Activated CD4-positive, alpha-beta T cell treated with anti-CD3 and anti-CD28 coated beads, Interleukin-2, amount 50 U/mL, for 48 hours (primary cell): Measurements from ENCODE around the gene SLC29A3.

Experiments used
- DNase-seq, 2 experiments: peaks; one replicate each; pipeline ENCODE4 v3.0.0-alpha.2; 2020

SLC29A3 gene

GRCh38 chr10:71372882-71373495 is 53.9 kb downstream of the SLC29A3 start:
- DNase-seq = no peak

- DNase-seq = no peak
Measured at GRCh38 chr10:71374481-71375233, 55.6 kb downstream of the SLC29A3 start.

GRCh38 chr10:71375952-71376351 is 56.9 kb downstream of the SLC29A3 start:
- DNase-seq = no peak

GRCh38 chr10:71378336-71379117 is 59.5 kb downstream of the SLC29A3 start:
- DNase-seq = no peak

GRCh38 chr10:71379118-71379766 is 60.2 kb downstream of the SLC29A3 start:
- no peak for DNase-seq

GRCh38 chr10:71380841-71381240 is 61.8 kb downstream of the SLC29A3 start:
- DNase-seq = no peak

GRCh38 chr10:71381611-71382010 is 62.6 kb downstream of the SLC29A3 start:
- no peak for DNase-seq

- no peak for DNase-seq
Measured at GRCh38 chr10:71382028-71382427, 63.0 kb downstream of the SLC29A3 start.

GRCh38 chr10:71382757-71383156 is 63.7 kb downstream of the SLC29A3 start:
- DNase-seq = no peak

- DNase-seq = peak; percentile 84 to 86
Measured at GRCh38 chr10:71383972-71384687, 65.1 kb downstream of the SLC29A3 start.

- DNase-seq = no peak
Measured at GRCh38 chr10:71388171-71388570, 69.1 kb downstream of the SLC29A3 start.

- no peak for DNase-seq
Measured at GRCh38 chr10:71388583-71389310, 69.7 kb downstream of the SLC29A3 start.

- DNase-seq = no peak
Measured at GRCh38 chr10:71389768-71390460, 70.9 kb downstream of the SLC29A3 start.

GRCh38 chr10:71390461-71390835 is 71.4 kb downstream of the SLC29A3 start:
- no peak for DNase-seq

GRCh38 chr10:71390921-71391690 is 72.0 kb downstream of the SLC29A3 start:
- no peak for DNase-seq

- no peak for DNase-seq
Measured at GRCh38 chr10:71391701-71392100, 72.6 kb downstream of the SLC29A3 start.

GRCh38 chr10:71392292-71392691 is 73.2 kb downstream of the SLC29A3 start:
- DNase-seq = no peak

GRCh38 chr10:71392791-71393781 is 74.0 kb downstream of the SLC29A3 start:
- DNase-seq = no peak

GRCh38 chr10:71393841-71394475 is 74.9 kb downstream of the SLC29A3 start:
- DNase-seq = no peak
